Ishikawa (cell line): ENCODE results near the gene ITSN2.

Experiments
- RAD21 ChIP-seq: IDR thresholded peaks from 2 replicates; pipeline ENCODE4 v1.6.1; 2012; ENCODE audit warnings: low read depth
- REST ChIP-seq: IDR thresholded peaks from 2 replicates; pipeline ENCODE4 v1.6.1; 2012; ENCODE audit warnings: low read depth, mild to moderate bottlenecking
- YY1 ChIP-seq: IDR thresholded peaks from 2 replicates; pipeline ENCODE4 v1.6.1; 2012; ENCODE audit warnings: low read depth
- TF ChIP-seq, protein P1 (sequence below): IDR thresholded peaks from 2 replicates; pipeline ENCODE4 v1.6.1; 2012

GRCh38 chr2:24328010-24328409, 32.3 kb downstream of the ITSN2 start:
- no peak for TF ChIP-seq RAD21
- TF ChIP-seq, protein P1, sequence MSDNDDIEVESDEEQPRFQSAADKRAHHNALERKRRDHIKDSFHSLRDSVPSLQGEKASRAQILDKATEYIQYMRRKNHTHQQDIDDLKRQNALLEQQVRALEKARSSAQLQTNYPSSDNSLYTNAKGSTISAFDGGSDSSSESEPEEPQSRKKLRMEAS: no peak
- TF ChIP-seq REST: no peak
- TF ChIP-seq YY1: no peak
